HG03175 (cell line): ENCODE results near the gene TMEM117.

Source experiments
- ATAC-seq: cut with Tn5 transposase; IDR thresholded peaks from one replicate; pipeline ENCODE4 v1.9.1; 2021; ENCODE audit warnings: mild to moderate bottlenecking, moderate library complexity; ENCODE audit not compliant: unreplicated experiment

Gene TMEM117

GRCh38 chr12:44285321-44285960 is 449.6 kb downstream of the TMEM117 start:
- ATAC-seq, result no peak

- ATAC-seq, result peak; percentile 63
Observed at GRCh38 chr12:44286336-44286735, 450.5 kb downstream of the TMEM117 start.

DNA sequence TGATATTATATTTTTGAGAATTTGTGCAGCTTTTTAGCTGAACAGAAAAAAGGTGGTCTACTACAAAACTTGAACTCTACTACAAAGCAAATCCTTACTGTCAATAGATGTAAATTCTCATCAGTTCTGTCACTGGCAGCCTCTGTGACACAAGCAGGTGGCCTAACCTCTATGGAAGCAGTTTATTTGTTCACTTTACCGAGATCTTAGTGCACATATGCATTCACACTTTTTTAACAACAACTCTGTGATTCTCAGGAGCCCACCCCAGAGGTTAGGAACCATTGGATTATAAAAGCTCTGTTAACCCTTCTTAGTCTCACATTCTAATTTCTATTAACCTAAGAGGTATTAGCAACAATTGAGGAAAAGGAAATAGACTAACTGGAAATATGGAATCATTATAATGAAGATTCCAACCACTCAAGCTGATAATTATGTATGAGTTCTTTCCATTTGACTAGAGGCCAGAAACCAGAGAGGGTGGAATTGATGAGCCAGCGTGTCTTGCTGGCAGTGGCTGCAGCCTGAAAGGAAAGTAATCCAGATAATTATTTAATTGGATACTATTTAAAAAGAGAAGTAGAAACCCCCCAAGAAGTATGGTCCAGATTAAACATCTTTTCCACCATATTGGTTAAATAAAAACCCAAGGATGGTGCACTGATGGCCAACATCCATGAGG is 451.1 kb downstream of the TMEM117 start:
- no peak for ATAC-seq

DNA sequence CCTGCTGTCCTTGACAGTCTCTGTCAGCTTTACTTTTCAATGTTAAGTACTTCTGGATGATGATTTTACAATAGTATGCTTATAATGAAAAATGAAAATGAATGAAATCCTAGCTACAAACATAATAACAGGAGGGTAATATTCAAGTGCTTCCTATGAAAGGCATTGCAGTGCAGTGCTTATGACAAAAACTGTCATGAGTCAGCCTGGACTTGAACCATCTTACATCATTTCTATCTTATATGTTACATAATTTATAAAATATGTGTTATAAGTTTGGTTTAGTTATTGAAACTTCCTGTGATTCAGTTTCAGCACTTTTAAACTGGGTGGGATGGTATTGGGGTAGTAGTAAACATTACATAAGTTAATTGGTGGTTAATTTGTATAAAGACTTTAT is 451.7 kb downstream of the TMEM117 start:
- ATAC-seq, result no peak

DNA sequence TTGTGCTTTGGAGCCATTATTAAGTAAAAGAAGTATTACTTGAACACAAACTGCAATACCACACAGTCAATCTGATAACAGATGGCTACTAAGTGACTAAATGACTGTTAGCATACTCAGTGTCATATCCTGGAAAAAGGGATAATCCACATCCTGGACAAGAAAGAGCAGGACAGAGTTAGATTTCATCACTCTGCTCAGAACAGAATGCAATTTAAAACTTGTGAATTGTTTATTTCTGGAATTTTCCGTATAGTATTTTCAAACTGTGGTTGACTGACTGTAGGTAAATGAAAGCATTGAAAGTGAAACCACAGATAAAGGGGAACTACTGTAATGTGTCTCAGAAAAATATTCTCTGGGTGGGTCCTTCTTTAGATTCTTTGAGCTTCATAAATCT is 458.8 kb downstream of the TMEM117 start:
- peak; percentile 97 for ATAC-seq

- ATAC-seq, result no peak
Observed at GRCh38 chr12:44295958-44296623, 460.2 kb downstream of the TMEM117 start.

GRCh38 chr12:44296624-44297197 is 460.8 kb downstream of the TMEM117 start:
- no peak for ATAC-seq

DNA sequence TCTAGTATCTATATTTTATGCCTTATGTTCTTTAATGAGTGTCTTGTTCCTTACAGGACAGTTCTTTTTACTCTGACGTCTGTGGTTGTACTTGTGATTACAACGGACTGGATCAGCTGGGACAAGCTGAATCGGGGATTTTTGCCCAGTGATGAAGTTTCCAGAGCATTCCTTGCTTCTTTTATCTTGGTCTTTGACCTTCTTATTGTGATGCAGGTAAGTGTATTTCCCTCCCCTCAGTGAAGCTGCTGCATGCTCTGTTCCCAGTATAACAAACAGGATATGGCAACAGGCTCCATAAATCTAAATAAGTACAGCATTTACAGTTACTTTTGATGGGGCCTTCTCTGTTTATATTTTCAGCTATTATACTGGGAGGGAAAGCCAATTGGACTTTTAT is 463.6 kb downstream of the TMEM117 start:
- no peak for ATAC-seq

- ATAC-seq, result no peak
Observed at GRCh38 chr12:44307506-44308168, 471.8 kb downstream of the TMEM117 start.

GRCh38 chr12:44313188-44313587 is 477.3 kb downstream of the TMEM117 start:
- ATAC-seq, result no peak

DNA sequence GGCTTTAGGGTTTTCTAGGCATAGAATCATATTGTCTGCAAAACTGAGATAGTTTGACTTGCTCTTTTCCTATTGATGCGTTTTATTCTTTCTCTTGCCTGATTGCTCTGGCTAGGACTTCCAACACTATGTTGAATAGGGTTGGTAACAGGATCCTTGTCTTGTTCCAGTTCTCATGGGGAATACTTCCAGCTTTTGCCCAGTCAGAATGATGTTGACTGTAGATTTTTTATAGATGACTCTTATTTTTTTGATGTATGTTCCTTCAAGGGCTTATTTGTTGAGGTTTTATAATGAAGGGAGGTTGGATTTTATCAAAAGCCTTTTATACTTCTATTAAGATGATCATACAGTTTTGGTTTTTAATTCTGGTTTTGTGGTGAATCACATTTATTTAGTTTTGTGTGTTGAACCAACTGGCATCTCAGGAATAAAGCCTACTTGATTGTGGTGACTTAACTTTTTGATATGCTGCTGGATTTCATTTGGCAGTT is 478.2 kb downstream of the TMEM117 start:
- ATAC-seq, result no peak

DNA sequence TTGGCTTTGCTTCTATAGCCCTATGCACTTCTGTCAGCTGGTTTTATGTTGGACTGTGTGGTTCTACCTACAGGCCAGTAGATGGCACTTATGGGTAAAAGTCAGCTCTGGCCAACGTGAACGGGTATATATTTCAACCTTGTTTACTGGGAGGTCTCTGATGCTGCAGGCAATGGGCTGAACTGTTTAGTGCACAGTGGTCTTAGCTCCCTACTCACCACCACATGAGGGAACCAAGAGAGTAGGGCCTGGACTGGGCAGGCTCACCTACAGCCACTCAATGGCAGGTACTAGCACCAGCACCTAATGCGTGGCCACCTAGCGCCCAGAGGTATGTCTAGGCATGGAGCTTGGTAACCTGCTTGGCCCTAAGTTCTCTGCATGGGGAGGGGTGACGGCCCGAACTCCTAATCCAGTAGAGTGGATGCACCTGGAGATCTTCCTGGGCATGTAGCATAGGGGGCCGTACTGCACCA is 481.8 kb downstream of the TMEM117 start:
- peak; percentile 93 for ATAC-seq

DNA sequence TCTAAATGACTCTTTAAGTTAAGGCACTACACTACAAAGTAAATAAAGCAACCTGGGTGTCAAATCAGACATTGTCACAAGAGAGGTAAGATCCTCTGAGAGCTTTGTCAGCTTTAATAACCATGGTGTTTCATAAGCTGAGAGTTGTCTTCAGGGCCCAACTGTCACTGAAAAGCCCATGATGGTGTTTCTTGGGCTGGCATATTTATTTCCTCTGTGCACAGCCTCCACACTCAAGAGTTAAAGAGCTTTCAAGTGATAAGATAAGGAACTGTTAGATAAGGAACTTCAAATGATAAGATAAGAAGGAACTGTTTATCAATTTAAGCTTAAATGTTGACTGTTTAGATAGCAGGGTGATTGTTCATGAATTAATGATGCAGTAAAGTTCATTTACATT is 495.4 kb downstream of the TMEM117 start:
- no peak for ATAC-seq

- no peak for ATAC-seq
Observed at GRCh38 chr12:44334347-44334746, 498.5 kb downstream of the TMEM117 start.

- no peak for ATAC-seq
Observed at GRCh38 chr12:44335030-44335429, 499.1 kb downstream of the TMEM117 start.

- no peak for ATAC-seq
Observed at GRCh38 chr12:44336577-44336976, 500.7 kb downstream of the TMEM117 start.

DNA sequence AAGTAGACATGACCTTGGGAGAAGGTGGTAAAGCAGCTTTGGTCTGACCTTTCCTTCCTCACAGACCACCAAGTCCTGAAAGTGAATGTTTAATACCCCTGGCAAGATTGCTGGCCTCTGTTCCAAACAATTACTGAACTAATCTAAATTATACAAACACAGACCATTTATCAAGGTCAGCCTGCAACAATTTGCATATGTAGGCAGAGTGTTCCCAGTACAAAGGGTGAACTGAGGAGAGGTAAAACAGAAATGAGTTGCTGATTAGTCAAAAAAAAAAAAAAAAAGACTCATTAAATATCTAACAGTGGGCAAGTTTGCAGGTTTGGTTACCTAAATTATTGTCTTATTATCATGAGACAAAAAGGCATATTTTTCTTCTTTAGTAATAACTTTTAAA is 506.5 kb downstream of the TMEM117 start:
- no peak for ATAC-seq

DNA sequence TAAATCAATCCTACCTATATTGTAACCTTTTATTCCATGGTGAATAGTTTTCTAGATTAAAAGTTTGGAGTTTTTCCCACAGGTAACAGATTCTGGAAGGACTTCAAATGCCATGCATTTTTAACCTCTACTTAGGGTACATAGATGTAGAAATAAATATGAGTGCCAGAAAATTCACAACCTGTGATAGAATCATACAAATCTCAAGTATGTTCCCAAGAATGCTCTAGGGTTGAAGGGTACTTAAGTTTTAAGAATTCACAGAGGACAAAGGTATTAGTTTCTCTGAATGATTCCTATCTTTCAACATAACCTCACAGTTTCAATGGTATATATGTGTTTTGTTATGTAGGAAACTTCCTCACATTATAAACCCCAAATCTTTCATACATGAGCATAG is 511.3 kb downstream of the TMEM117 start:
- no peak for ATAC-seq

DNA sequence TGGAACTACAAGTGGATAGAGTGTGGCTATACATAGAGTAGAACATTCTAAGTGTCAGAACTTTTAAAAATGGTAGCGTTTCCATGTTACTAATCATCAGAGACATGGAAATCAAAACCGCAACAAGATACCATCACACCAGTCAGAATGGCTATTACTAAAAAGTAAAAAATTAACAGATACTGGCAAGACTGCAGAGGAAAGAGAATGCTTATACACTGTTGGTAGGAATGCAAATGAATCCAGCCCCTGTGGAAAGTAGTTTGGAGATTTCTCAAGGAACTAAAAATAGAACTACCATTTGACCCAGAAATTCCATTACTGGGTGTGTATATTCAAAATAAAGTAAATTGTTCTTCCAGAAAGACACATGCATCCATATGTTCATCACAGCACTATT is 521.6 kb downstream of the TMEM117 start:
- no peak for ATAC-seq

GRCh38 chr12:44358636-44359035 is 522.8 kb downstream of the TMEM117 start:
- ATAC-seq, result no peak

GRCh38 chr12:44362947-44363346 is 527.1 kb downstream of the TMEM117 start:
- ATAC-seq, result no peak
